AG20443 (cell line): ENCODE results near the gene SENP7.
"Not testable (repeated sequence)": the region's sequence is repeated elsewhere in the genome, so short reads cannot be mapped to it uniquely, and the experiment has no call there.

ENCODE experiments used
- DNase-seq: peaks from one replicate; pipeline ENCODE4 v3.0.0; 2012; ENCODE audit warnings: low spot score, mixed read lengths

Gene SENP7

DNA sequence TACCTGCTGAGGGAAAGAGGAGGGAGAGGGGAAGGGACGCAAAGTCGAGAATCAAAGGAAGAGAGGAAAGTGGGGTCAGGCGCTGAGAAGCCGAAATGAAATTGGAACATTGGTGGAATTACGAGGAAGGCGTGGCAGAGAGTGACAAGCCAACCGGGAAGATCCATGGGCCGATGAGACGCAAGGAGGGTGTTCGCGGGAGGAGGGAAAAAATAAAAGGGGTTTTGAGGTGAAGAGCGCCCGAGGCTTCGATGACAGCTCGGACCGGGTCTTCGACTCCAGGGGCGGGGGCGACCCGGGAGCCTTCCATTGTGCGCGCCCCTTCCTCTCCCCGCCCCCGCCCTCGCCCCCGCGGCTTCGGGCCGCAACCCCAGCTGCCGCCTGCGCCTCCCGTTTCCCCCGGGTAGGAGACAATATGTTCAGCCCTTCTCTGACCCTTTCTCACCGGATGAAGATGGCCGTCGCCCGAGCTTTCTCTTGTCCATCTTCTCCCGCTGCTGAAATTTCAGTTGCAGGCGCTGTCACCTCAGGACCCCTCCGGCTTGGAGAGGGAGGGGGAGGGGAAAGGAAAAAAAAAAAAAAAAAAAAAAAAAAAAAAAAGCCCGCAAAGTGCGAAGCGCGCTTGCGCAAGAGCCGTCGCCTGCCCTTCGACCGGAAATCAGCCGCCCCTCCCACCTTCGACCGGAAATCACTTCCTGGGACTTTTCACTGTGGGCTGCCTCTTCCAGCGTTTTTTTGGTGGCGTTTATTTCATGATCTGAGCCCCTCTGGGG lies at the start of gene SENP7:
TSS of gene SENP7 (minus strand) at position 567 of the 773 bp plus-strand sequence. CDS start at position 485, 82 bp downstream.
- peak; percentile 98 for DNase-seq

DNA sequence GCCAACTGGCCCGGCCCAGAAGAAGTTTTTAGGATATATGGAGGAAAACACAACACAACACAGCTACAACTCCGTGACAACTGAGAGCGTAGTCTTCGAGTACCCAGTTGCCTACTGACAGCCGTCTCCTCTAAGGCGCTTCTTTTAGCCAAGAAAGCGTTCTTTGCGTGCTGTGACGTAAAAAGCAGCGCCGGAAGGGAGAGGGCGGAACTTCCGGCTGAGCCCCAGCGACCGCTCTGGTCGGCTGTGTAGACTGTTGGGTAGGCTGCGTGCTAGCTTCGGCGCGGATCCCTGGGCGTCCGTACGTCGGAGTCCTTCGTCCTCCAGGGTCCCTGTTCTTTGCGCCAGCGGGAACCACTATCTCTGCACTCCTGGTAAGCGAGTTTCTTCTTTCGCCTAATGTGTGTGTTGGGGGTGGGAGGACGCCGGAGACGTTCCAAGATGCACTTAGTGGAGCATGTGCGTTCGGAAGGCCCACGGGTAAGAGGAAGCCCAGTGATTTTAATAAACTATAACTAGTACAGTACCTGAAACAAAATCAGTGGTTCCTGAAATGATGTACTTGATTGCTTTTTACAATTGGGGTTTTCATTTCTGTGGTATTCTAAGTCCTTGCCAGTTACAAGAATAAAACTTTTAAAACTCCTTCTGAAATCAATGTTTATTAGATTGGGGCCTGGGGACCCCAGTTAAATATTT lies 48.8 kb upstream of the SENP7 start, which contains the start of gene TRMT10C:
TSS of gene TRMT10C (plus strand) at position 239 of the 699 bp plus-strand sequence. CDS start 2,914 bp downstream, outside the sequence.
- DNase-seq: peak; percentile 95

DNA sequence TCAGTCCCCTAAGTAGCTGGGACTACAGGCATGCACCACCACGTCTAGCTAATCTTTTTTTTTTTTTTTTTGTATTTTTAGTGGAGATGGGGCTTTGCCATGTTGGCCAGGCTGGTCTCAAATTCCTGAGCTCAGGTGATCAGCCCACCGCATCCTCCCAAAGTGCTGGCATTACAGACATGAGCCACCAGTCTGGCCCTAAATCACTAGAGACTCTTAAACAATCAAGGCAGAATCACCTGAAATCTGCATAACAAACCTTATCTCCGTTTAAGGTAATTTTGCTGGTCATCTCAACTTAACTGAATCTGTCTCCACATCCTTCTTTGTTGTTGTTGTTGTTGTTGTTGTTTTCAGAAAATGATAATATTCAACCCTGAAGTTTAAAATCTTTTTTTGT lies 43.1 kb upstream of the SENP7 start:
- no peak for DNase-seq

- not testable (repeated sequence) for DNase-seq
Observed at GRCh38 chr3:101553381-101553780, 40.4 kb upstream of the SENP7 start.

- not testable (repeated sequence) for DNase-seq
Observed at GRCh38 chr3:101551359-101552081, 38.5 kb upstream of the SENP7 start.

- no peak for DNase-seq
Observed at GRCh38 chr3:101549473-101549872, 36.5 kb upstream of the SENP7 start.

DNA sequence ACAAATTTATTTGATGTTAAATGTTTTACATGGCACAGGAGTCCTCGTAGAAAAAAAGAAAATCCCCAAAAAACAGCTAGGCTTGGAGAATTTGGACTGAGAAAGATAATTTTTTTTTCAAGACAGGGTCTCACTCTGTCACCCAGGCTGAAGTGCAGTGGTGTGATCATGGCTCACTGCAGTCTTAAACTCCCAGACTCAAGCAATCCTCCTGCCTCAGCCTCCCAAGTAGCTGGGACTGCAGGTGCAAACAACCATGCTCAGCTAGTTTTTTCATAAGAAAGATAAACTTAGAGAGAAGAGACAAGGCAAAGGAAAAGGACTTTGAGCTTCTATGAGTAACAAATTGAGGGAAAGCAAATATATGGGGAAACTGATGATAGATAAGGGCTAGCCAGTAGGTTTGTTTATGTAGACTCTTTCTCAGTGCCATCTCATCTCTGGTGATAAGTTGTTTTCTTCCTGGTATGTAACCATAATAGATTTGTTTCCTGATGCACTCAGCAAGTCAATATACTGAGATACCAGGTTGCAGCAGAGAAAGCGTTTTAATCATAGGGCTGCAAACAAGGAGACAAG lies 35.6 kb upstream of the SENP7 start:
- no peak for DNase-seq

DNA sequence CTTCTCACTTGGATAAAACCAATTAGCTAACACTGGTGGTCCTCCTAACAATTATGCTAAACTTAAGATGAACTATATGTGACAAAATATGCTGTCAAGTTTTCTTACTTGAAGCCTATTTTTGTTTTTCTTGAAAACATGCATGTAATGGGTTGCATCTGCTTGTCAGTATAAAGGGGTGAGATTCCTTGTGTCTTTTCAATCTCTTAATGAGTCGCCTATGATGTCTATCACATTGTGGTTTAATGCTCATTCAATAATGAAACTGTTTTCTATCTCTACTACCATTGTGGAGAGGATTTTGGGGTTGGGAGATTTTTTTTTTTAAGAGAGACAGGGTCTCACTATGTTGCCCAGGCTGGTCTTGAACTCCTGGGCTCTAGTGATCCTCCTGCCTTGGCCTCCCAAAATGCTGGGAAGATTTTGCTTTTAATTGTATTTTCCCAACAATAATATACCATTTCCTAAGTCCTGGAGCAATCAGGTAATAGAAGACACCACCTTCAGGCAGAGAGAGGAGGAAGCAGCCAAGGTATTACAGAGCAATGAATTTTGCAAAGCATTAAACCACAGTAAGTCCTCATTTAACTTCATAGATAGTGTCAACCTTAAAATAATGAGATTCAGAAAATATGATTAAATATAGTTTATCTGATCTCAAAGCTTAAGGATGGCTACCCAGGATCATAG lies 31.3 kb upstream of the SENP7 start:
- DNase-seq: no peak

GRCh38 chr3:101542957-101543356 lies 29.9 kb upstream of the SENP7 start:
- no peak for DNase-seq

GRCh38 chr3:101536955-101537354 lies 23.9 kb upstream of the SENP7 start:
- DNase-seq: not testable (repeated sequence)

GRCh38 chr3:101536266-101536665 lies 23.3 kb upstream of the SENP7 start:
- no peak for DNase-seq

DNA sequence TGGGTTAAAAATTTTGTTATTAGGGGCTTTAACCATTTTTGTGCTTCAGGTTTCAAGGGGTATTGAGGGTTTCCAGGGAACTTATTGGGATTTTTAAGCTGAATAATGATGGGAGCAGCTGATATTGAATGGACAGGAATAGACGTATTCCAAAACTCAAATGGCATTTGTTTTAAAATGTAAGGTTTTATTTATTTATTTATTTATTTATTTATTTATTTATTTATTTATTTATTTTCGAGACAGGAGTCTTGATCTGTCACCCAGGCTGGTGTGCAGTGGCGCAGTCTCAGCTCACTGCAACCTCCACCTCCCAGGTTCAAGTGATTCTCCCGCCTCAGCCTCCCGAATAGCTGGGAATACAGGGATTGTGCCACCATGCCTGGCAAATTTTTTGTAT lies 22.2 kb upstream of the SENP7 start:
- no peak for DNase-seq

GRCh38 chr3:101533603-101533968 lies 20.6 kb upstream of the SENP7 start:
- DNase-seq: no peak

DNA sequence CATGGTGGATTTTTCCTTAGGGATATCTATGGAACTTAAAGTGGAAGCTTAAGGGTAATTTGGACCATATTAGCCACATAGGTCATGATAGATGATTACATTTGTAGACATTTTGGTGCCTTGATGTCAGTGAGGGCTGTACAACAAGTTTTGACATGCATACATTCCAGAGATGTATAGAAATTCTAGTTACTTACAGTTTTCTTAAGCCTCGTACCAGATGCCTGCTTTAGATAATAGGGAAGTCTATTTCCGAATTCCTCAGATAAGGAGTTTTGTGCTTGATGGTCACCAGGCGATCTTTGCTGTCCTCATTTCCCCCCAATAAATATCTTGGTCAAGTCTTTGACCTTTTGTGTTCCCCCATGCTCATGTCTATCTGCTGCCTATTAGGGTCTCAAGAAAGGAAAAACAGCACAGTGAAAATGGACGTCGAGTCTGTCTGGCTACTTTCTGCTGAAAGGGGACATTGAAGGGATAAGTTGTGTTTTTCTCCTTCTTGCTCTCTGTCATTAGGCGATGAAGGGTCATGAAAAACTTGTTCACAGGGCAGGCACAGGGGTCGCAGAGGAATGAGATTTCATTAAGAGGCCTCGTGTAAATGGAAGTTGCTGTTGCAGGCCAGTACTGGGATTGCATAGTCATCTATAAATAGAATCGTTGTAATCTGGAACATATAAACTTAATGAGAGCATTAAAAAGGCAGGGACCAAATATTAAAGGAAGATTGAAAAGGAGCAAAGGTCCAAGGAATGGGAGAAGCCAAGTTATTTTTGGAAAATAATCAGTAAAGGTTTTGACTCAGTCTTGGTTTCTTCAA lies 20.0 kb upstream of the SENP7 start:
- peak; percentile 11 for DNase-seq

- DNase-seq: no peak
Observed at GRCh38 chr3:101531473-101532086, 18.6 kb upstream of the SENP7 start.

- no peak for DNase-seq
Observed at GRCh38 chr3:101530686-101531047, 17.7 kb upstream of the SENP7 start.

DNA sequence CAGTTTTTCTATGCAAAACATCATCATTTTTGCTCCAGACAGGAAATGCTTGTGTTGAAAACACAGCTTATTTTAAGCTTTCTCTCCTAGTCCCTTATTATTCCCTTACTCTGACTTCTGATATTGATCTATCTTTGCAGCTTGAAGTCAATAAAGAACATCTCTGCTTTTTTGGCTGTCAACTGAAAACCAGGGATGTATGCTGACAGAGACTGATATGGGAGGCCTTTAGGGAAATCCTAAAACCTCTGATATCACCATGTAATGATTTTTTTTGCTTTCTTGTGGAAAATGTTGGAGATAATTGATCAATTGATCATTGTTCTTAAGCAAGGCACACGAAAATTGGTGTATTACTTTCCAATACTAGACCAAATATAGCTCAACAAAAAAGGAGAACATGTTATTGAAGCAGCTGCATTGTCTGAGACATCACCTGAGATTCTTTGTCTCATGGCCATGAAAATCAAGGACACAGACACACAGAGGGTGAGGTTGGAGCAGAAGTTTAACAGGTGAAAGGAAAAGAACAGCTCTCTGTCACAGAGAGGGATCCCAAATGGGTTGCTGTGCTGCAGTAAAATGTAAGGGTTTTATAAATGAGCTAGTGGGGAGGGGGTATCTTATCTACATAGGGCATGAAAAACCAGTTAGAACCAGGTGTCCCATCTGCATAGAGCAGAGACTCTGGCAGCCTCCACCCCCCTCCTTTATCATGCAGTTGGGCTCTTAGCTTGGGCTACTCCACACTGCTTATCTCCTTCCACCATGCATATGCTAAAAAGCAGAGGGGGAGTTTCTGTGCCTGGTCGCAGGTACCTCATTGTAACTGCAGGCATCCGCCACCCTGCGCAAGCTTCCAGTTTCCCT lies 17.0 kb upstream of the SENP7 start:
- DNase-seq: no peak

DNA sequence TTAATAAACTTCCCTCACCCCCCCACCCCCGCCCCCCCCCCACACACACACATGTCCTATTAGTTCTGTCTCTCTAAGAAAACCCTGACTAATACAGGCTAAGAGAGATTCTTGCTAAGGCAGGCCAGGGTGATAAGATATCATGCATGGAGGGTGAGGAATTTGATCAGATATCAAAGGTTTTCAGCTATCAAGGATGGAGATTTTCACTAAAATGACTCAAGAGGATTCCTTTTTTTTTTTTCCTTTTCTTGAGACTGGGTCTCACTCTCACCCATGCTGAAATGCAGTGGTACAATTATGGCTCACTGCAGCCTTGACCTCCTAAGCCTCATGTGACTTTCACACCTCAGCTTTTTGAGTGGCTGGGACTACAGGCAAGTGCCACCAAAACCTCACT lies 14.9 kb upstream of the SENP7 start:
- DNase-seq: no peak

DNA sequence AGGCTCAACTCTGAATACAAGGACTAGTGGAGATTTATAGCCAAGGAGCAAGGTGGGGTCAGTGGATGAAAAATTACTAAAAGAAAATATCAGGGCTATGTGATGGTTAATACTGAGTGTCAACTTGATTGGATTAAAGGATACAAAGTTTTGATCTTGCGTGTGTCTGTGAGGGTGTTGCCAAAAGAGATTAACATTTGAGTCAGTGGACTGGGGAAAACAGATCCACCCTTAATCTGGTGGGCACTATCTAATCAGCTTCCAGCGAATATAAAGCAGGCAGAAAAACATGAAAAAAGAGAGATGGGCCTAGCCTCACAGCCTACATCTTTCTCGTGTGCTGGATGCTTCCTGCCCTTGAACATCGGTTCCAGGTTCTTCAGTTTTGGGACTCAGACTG lies 14.4 kb upstream of the SENP7 start:
- no peak for DNase-seq
